HCT116 (cell line): ENCODE data around the gene THSD4.

ENCODE experiments used
- CTCF ChIP-seq, 3 experiments: fragments of 200-600 bp in 1 of 3; sonication (generic) in 1 of 3; IDR thresholded peaks in 2 of 3; conservative IDR thresholded peaks in 1 of 3; 2 replicates each; pipeline ENCODE4 v1.5.1; 2012 to 2017; ENCODE audit warnings: low read depth in 2 of 3, low read length in 2 of 3, antibody characterized with exemption in 1 of 3, borderline replicate concordance in 1 of 3, control low read depth in 1 of 3, mild to moderate bottlenecking in 1 of 3, mixed read lengths in 1 of 3, mixed run types in 1 of 3, moderate library complexity in 1 of 3; ENCODE audit not compliant: insufficient read depth in 1 of 3
- EZH2 ChIP-seq: fragments of 200-600 bp; sonication (generic); IDR thresholded peaks from 2 replicates; pipeline ENCODE4 v1.6.1; 2017; ENCODE audit warnings: antibody characterized with exemption, mixed run types
- JUND ChIP-seq: IDR thresholded peaks from 2 replicates; pipeline ENCODE4 v1.6.1; 2012
- POLR2A ChIP-seq: IDR thresholded peaks from 2 replicates; pipeline ENCODE4 v1.7.0; 2011; ENCODE audit warnings: borderline replicate concordance; ENCODE audit not compliant: insufficient read depth, insufficient read length; ENCODE audit errors: extremely low read depth
- POLR2AphosphoS5 ChIP-seq: IDR thresholded peaks from 2 replicates; pipeline ENCODE4 v1.6.1; 2011; ENCODE audit warnings: mild to moderate bottlenecking, low read depth, low read length, moderate library complexity
- RAD21 ChIP-seq: IDR thresholded peaks from 2 replicates; pipeline ENCODE4 v1.6.1; 2012; ENCODE audit warnings: low read depth, mild to moderate bottlenecking
- ZFX ChIP-seq: fragments of 450-650 bp; IDR thresholded peaks from 2 replicates; pipeline ENCODE4 v1.6.1; 2017
- ZNF274 ChIP-seq: fragments of 200-500 bp; sonication (Bioruptor generic); IDR thresholded peaks from 2 replicates; pipeline ENCODE4 v1.6.1; 2014; ENCODE audit warnings: mild to moderate bottlenecking, low read depth, low read length, inconsistent platforms
- TF ChIP-seq, protein P1 (sequence below): IDR thresholded peaks from 2 replicates; pipeline ENCODE4 v1.6.1; 2012; ENCODE audit warnings: low read depth
- TF ChIP-seq, protein P2 (sequence below): IDR thresholded peaks from 2 replicates; pipeline ENCODE4 v1.6.1; 2012

DNA sequence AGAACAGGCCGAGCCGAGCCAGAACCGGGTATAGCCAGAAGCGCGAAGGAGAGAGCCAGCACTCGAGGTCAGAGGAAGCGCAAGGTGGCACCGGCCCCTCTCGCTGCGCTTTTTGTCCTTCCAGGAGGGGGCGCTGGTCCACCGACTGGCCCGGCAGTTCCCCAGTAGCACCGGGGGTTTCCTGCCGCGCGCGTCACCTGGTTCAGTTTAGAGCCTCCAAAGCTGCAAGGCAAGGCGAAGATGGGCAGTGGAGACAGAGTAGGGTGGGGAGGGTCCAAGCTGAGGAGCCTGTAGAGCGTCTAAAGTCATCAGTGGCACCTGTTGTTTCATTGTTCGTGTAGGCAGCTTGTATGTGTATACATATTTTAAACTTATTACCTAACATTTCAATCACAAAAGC, 687.5 kb downstream of the THSD4 start:
- TF ChIP-seq CTCF (IDR thresholded peaks at IDR 0.05 in 2 of 3, conservative IDR thresholded peaks at IDR 0.05 in 1 of 3; ENCODE audit: borderline replicate concordance in 1 of 3, insufficient read depth in 1 of 3, low read depth in 2 of 3, low read length in 2 of 3) (peak; percentile 15 to 65 (median 64); a peak in 4 of 6 replicates), EZH2 (no peak), RAD21 (peak; percentile 44), JUND (no peak), POLR2AphosphoS5 (no peak), ZNF274 (no peak), POLR2A (no peak), ZFX (no peak)
- TF ChIP-seq, protein P1, sequence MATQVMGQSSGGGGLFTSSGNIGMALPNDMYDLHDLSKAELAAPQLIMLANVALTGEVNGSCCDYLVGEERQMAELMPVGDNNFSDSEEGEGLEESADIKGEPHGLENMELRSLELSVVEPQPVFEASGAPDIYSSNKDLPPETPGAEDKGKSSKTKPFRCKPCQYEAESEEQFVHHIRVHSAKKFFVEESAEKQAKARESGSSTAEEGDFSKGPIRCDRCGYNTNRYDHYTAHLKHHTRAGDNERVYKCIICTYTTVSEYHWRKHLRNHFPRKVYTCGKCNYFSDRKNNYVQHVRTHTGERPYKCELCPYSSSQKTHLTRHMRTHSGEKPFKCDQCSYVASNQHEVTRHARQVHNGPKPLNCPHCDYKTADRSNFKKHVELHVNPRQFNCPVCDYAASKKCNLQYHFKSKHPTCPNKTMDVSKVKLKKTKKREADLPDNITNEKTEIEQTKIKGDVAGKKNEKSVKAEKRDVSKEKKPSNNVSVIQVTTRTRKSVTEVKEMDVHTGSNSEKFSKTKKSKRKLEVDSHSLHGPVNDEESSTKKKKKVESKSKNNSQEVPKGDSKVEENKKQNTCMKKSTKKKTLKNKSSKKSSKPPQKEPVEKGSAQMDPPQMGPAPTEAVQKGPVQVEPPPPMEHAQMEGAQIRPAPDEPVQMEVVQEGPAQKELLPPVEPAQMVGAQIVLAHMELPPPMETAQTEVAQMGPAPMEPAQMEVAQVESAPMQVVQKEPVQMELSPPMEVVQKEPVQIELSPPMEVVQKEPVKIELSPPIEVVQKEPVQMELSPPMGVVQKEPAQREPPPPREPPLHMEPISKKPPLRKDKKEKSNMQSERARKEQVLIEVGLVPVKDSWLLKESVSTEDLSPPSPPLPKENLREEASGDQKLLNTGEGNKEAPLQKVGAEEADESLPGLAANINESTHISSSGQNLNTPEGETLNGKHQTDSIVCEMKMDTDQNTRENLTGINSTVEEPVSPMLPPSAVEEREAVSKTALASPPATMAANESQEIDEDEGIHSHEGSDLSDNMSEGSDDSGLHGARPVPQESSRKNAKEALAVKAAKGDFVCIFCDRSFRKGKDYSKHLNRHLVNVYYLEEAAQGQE = no peak
- TF ChIP-seq, protein P2, sequence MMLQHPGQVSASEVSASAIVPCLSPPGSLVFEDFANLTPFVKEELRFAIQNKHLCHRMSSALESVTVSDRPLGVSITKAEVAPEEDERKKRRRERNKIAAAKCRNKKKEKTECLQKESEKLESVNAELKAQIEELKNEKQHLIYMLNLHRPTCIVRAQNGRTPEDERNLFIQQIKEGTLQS = no peak
